ENCODE measurements around the gene AHCYL1. TPM values are rescaled to one million over a fixed set of nuclear protein-coding genes. Genes with fewer than 3 reads are reported as not detected.

Gene AHCYL1
- total RNA-seq, 2 donors from 2014 or later: 60.1 to 80.8 TPM

DNA sequence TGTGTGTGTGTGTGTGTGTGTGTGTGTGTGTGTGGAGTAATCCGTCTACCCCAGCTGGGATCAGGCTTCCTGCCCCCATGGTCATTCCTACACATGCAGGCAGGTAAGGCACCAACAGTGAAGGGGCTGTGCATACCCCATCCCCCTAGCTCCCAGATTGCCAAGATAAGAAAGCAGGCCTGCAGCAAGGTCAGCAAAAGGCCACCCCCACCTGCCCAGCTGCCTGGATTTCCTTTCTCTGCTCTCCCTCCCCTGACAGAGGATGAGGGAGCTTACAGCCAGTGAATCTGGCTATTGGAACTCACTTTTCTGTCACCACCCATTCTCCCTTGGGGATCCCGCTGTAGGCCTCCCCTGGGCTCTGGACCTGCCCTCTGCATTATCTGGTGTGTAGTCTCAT is 78.0 kb downstream of the AHCYL1 start:
- peaks cover 23% of the 10 kb centered on the region for H3K36me3 Mint-ChIP-seq (ENCODE audit: low read depth)
- peaks cover 11% of the 10 kb centered on the region for H3K27me3 Mint-ChIP-seq
- H3K4me1 Mint-ChIP-seq: peaks cover 4% of the 10 kb centered on the region
- H3K9me3 Mint-ChIP-seq: no peaks in the 10 kb centered on the region
- no peak overlapping the region for H3K4me3 Mint-ChIP-seq
- no peak overlapping the region for H3K27ac Mint-ChIP-seq
- no peak for ATAC-seq (replicated peaks)

DNA sequence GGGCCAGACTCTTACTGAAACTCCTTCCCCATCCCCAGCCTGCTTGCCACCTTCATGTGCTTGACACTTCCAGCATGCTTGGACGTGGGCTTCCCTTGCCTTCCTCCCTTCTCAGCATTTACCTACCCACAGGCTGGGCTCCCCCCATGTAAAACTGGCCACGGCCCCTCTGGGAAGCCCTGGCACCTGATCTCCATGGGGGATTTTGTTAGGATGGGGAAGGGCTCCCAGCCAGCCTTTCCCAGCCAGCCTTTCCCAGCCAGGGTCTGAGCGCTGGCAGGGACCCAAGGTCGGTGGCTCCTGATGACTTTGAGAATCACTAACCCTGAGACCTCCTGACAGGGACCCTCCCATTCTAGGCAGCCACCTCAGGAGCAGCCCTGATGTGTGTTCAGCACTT is 79.2 kb downstream of the AHCYL1 start:
- peaks cover 20% of the 10 kb centered on the region for H3K36me3 Mint-ChIP-seq (ENCODE audit: low read depth)
- H3K27me3 Mint-ChIP-seq: peaks cover 17% of the 10 kb centered on the region
- H3K27ac Mint-ChIP-seq: no peak overlapping the region
- peaks cover 10% of the 10 kb centered on the region for H3K4me1 Mint-ChIP-seq
- H3K9me3 Mint-ChIP-seq: no peaks in the 10 kb centered on the region
- ATAC-seq (replicated peaks): no peak
- H3K4me3 Mint-ChIP-seq: no peak overlapping the region

DNA sequence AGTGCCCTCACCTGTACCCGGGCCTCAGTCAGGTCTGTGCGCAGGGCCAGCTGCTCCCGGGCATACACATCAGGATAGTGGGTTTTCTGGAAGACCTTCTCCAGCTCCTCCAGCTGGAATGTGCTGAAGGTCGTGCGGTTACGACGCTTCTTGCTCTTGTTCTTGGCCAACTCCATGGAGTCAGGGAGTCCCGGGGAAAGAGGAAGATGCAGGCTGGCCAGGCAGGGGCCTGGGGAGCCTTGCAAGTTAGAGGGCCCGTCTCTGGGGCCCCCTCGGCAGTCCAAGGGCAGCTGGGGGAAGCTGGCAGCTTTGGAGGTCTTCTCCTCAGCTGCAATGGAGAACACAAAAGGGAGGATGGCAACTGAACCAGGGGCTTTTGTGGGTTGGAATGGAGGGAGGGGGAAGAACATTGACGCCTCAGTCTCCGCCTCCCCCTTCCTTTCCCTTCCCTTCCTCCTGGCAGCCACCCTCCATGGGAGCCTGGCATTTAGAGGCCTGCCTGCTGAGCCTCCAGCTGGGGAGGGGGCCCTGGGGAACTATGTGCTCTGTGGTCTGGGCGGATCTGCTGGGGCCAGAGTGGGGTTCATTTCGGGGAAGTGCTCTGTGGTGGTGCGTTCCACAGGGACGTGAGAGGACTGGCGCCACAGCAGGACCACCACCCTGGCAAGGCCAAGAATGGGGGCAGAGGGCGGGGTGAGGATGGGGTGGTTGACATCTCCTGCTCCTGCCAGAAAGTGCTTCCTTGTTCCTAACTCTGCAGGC is 80.2 kb downstream of the AHCYL1 start:
- Mint-ChIP-seq H3K9me3 (no peaks in the 10 kb centered on the region), H3K36me3 (ENCODE audit: low read depth) (peaks cover 14% of the 10 kb centered on the region), H3K27ac (no peak overlapping the region), H3K27me3 (peaks cover 17% of the 10 kb centered on the region), H3K4me1 (peaks cover 10% of the 10 kb centered on the region), H3K4me3 (no peak overlapping the region)
- ATAC-seq (replicated peaks): no peak

DNA sequence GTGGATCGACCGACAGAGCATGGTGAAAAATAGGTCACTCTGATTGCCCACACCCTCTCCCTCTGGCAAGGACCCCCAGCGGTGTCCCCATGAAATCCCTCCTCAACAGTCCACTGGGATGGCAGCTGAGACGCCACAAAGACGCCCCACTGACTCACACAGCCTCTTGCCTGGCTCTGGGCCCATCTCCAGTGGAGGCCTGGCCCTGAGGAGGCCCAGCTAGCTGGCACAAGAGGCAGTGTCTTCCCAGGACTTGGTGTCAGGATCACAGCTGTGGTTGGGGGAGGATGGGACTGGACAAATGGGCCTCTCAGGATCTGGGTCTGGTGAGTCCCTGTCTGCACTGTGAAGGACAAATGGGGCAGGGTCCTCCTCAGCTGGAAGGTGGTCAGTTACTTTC is 81.3 kb downstream of the AHCYL1 start:
- H3K27me3 Mint-ChIP-seq: peaks cover 18% of the 10 kb centered on the region
- peaks cover 7% of the 10 kb centered on the region for H3K36me3 Mint-ChIP-seq (ENCODE audit: low read depth)
- no peak overlapping the region for H3K27ac Mint-ChIP-seq
- H3K4me3 Mint-ChIP-seq: no peak overlapping the region
- no peaks in the 10 kb centered on the region for H3K9me3 Mint-ChIP-seq
- H3K4me1 Mint-ChIP-seq: peaks cover 6% of the 10 kb centered on the region
- no peak for ATAC-seq (replicated peaks)

DNA sequence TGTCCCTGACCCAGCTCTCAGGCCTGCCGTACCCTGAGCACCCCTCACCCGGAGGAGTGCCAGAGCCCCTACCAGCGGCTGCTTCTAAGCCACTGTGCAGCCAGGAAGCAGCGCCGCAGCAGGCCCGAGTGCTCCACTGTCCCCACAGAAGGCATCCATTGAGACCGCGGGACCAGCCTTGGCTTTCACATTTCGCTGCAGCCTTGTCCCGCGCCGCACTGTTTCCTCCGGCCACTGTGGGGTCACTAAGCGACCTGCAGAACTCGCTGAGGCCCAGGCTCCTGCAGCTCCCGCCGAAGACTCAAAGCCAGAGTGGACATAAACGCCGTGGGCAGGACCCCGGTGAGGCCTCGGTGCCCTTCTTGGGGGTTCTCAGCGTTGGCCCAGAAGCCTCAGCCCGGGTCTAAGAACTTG is 82.9 kb downstream of the AHCYL1 start:
- peaks cover 30% of the 10 kb centered on the region for H3K27me3 Mint-ChIP-seq
- H3K4me1 Mint-ChIP-seq: peaks cover 6% of the 10 kb centered on the region
- H3K4me3 Mint-ChIP-seq: peak overlapping the region; percentile 34
- no peaks in the 10 kb centered on the region for H3K9me3 Mint-ChIP-seq
- no peak for ATAC-seq (replicated peaks)
- H3K27ac Mint-ChIP-seq: no peak overlapping the region
- peaks cover 7% of the 10 kb centered on the region for H3K36me3 Mint-ChIP-seq (ENCODE audit: low read depth)

DNA sequence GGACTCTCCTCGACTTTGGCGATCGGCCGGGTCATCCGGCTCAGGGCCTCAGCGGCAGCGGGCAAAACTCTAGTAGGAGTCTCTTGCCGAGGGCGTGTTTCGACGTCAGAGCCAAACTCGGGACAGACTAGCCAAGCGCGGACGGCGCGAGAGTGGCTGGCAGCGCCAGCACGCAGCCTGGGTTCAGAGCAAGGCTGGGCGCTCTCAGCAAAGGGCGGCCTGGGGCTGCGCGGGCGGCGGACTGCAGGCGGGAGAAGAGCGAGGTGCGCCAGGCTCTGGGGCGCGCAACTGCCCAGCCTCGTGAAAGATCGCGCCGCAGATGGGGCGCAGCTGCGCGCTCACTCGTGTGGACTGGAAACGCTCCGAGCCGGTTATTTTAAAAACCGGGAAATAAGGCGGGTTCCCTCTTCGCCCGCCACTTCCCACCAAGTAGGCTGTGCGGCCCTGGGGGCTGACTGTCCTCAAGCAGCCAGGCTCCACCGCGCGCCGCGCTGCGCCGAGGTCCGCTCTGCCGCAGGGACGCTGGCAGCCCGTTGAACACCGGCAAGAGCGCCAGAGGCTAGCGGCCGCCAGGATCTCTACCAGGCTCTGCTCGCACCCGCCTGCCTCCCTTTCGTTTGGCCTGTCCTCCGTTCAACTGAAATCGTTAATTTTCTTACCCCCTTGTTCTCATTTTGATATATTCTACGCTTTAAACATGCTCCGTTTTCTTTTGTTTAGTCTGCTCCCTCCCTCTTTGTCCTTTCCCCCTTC is 83.5 kb downstream of the AHCYL1 start:
- no peak for ATAC-seq (replicated peaks)
- Mint-ChIP-seq H3K4me1 (peaks cover 6% of the 10 kb centered on the region), H3K27ac (no peak overlapping the region), H3K4me3 (peak overlapping the region; percentile 43), H3K27me3 (peaks cover 35% of the 10 kb centered on the region), H3K36me3 (ENCODE audit: low read depth) (peaks cover 7% of the 10 kb centered on the region), H3K9me3 (no peaks in the 10 kb centered on the region)

DNA sequence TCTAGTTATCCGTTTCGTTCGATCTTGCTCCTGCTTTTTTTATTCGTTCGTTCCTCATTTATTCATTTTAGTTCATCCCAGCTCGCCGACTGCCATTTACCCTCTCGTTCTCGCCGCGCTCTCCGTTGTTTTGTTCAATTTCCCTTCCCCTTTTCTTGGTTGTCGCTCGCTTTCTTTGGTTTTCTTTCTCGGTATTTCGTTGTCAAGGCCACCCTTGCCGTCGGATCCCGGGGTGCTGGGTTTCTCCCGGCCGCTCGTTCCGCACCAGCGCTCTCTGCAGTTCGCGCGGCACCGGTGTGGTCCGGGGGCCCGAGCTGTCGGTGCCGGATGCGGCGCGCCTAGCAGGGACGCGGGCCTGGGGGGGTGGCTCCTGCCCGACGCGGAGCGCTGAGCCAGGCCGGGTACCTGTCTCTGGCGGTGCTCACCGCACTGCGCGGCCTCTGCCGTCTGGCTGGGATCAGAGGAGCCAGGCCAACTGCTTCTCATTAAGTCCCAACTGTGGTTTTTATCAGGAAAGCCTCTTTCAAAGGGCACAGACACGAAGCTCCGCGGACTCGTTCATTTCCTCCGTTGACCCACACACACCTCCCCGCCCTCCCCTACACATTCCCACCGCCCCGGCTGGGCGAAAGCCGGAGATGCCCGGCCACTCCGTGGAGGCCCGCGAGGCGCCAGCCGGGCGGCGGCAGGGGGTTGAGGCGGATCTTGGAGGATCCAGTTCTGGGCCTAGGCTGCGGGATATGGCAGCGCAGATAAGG is 84.3 kb downstream of the AHCYL1 start:
- Mint-ChIP-seq H3K9me3 (no peaks in the 10 kb centered on the region), H3K4me1 (peaks cover 6% of the 10 kb centered on the region), H3K36me3 (ENCODE audit: low read depth) (peaks cover 7% of the 10 kb centered on the region), H3K27ac (no peak overlapping the region), H3K27me3 (peaks cover 35% of the 10 kb centered on the region), H3K4me3 (peak overlapping the region; percentile 43)
- peak; percentile 18 for ATAC-seq (replicated peaks)

DNA sequence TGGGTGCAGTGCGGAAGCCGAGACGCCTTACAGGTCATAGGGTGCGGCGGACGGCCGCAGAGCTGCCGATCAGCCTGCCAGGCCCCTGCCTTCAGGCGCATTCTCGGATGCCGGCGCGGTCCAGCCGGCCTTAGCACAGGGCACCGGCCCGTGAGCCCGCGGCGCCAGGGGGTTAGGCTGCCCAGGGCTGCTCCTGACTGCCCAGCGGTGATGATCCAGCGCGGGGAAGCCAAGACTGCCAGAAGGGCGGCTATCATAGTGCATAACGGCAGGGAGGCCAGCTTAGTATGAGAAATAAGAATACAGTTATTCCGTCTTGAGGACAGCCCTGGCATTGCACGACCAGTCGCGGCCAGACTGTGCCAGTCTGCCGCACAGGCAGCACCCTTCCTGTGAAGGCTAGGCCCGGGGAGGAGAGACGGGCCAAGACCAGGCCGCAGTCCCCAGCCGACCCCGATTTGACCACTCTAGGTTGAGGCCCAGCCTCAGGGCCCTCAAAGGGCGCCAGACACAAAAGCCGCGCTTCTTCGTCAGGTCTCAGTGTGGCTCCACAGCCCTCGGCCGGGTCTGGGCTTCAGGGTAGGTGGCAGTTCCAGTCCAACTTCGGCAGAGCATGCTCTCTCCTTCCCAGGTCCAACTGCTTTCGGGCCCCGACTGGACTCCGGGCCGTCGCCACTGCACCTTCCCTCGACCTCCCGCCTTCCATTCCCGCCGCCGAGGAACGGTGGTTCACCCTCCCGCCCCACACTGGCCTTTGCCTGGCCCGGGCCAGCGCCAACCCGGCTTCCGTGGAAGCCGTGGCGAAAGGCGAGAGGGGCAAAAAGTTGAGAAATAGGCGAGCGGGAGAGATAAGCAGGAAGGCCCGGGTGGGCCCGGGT is 85.1 kb downstream of the AHCYL1 start:
- H3K9me3 Mint-ChIP-seq: no peaks in the 10 kb centered on the region
- no peak overlapping the region for H3K27ac Mint-ChIP-seq
- H3K4me3 Mint-ChIP-seq: peak overlapping the region; percentile 38
- peaks cover 35% of the 10 kb centered on the region for H3K27me3 Mint-ChIP-seq
- peaks cover 7% of the 10 kb centered on the region for H3K36me3 Mint-ChIP-seq (ENCODE audit: low read depth)
- H3K4me1 Mint-ChIP-seq: peaks cover 6% of the 10 kb centered on the region
- peak; percentile 24 for ATAC-seq (replicated peaks)

DNA sequence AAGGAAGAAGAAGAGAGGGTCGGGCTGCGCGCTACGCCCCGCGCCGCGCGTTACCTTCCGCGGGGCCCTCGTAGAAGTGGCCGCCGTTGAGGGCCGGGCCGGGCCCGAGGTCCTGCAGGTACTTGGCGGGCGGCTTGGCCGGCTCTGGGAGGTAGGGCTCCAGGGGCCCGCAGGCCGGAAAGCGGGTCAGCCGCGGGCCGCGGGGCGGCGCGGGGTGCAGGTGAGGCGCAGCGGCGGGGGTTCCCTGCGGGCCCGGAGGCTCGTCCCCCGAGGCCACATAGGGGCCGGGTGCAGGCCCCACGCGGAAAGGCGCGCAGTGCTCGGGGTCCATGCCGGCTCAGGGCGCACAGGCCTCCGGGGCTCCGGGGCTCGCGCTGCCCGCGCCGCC is 85.7 kb downstream of the AHCYL1 start:
- H3K27me3 Mint-ChIP-seq: peaks cover 35% of the 10 kb centered on the region
- no peaks in the 10 kb centered on the region for H3K9me3 Mint-ChIP-seq
- H3K4me1 Mint-ChIP-seq: peaks cover 6% of the 10 kb centered on the region
- peak; percentile 14 for ATAC-seq (replicated peaks)
- peaks cover 7% of the 10 kb centered on the region for H3K36me3 Mint-ChIP-seq (ENCODE audit: low read depth)
- H3K4me3 Mint-ChIP-seq: peak overlapping the region; percentile 38
- H3K27ac Mint-ChIP-seq: no peak overlapping the region

DNA sequence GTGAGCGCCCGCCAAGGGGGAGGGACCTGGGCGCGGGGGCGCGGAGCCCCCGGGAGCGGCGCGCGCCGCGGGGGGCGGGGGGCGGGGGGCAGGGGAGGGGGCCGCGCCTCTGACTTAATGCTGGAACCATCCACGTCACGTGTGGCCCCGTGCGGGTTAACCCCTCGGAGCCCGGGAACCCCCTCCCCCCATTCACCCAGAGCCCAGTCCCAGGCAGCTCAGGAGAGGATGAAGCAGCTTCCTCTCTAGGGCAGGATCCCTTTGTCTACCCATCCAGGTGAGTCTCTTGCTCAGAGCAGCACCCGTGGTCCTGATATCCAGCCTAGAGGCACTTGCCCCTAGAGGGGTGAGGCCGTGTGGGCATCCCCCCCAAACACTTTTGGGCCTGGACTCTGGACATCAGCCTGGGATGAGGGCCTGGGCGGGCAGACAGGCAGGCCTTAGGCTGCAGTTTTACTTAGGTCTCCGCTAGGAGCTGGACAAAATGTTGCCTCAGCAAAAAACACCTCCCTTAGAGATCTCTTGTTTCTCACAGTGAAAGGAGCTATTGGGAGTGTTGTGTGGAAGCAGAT is 86.2 kb downstream of the AHCYL1 start, which contains the start of gene ALX3:
ALX3 (minus strand) TSS at position 2 of the 572 bp plus-strand sequence. CDS start 60 bp downstream, outside the sequence.
- H3K27ac Mint-ChIP-seq: no peak within 1 kb of the TSS
- no peak for ATAC-seq (replicated peaks)
- peaks cover 6% of the 10 kb centered on the region for H3K4me1 Mint-ChIP-seq
- peaks cover 7% of the 10 kb centered on the region for H3K36me3 Mint-ChIP-seq (ENCODE audit: low read depth)
- H3K9me3 Mint-ChIP-seq: no peaks in the 10 kb centered on the region
- H3K4me3 Mint-ChIP-seq: peak within 1 kb of the TSS; percentile 38
- H3K27me3 Mint-ChIP-seq: peaks cover 35% of the 10 kb centered on the region

Other genes with a start within 250 kb of the AHCYL1 start
- gene GSTM3, start 243.7 kb upstream of the AHCYL1 start, total RNA-seq: 10 to 100 TPM in 1 of 2 donors, 1 to 10 TPM in 1; 8.9 to 30.2 TPM
- gene EPS8L3, start 220.8 kb upstream of the AHCYL1 start, total RNA-seq: not detected
- 10 to 100 TPM; 46.8 to 95.4 TPM for gene CSF1, start 73.9 kb upstream of the AHCYL1 start, total RNA-seq
- 10 to 100 TPM; 21.4 to 31.1 TPM for gene STRIP1, start 49.9 kb downstream of the AHCYL1 start, total RNA-seq
- gene ALX3, start 85.9 kb downstream of the AHCYL1 start, total RNA-seq: not detected
- not detected for gene UBL4B, start 127.7 kb downstream of the AHCYL1 start, total RNA-seq
- not detected for gene SLC6A17, start 165.7 kb downstream of the AHCYL1 start, total RNA-seq
- gene KCNC4, start 225.5 kb downstream of the AHCYL1 start, total RNA-seq: 10 to 100 TPM; 13.4 to 18.9 TPM